AG04450 (cell line): ENCODE measurements around the gene ATG14. TPM values are rescaled to one million over a fixed set of nuclear protein-coding genes. Genes with fewer than 3 reads are reported as not detected.

Experiments used
- CTCF ChIA-PET: fragments of 300-600, 350-600 bp; formaldehyde crosslinking; extraction: SDS; loops from one replicate; lab custom pipeline; 2022; ENCODE audit warnings: antibody characterized with exemption, inconsistent platforms; lab: Charles Lee
- POLR2A ChIA-PET: fragments of 350-600 bp; formaldehyde crosslinking; extraction: SDS; loops from one replicate; lab custom pipeline; 2021; ENCODE audit warnings: antibody characterized with exemption, inconsistent platforms; lab: Yijun Ruan, JAX
- DNase-seq: peaks from one replicate; pipeline ENCODE4 v3.0.0-alpha.2; 2011; ENCODE audit warnings: low read depth, low spot score
- H3K27ac ChIP-seq: one replicate; pipeline ENCODE4 v1.5.1; 2012; ENCODE audit warnings: low read depth, low read length, control low read depth
- H3K27me3 ChIP-seq: one replicate; pipeline ENCODE4 v1.6.0; 2012; ENCODE audit warnings: low read length; ENCODE audit not compliant: control insufficient read depth, insufficient read depth
- H3K4me3 ChIP-seq: 2 replicates; pipeline ENCODE4 v1.5.1; 2011; ENCODE audit warnings: mild to moderate bottlenecking, low read depth, low read length, control low read depth
- H3K9me3 ChIP-seq: 2 replicates; pipeline ENCODE4 v1.5.1; 2012; ENCODE audit warnings: low read length; ENCODE audit not compliant: control insufficient read depth, insufficient read depth
- CTCF ChIP-seq: IDR thresholded peaks from 2 replicates; pipeline ENCODE4 v1.5.1; 2011; ENCODE audit warnings: low read depth, low read length, control low read depth, inconsistent platforms
- polyA plus RNA-seq: library from polyadenylated mRNA; depleted of rRNA; stranded (reverse); fragments of >200 nt; gene quantifications from 2 replicates; pipeline ENCODE4 v1.2.3, GENCODE V29; 2011

Gene ATG14
- polyA plus RNA-seq, 1 experiment: 14.9 TPM

GRCh38 chr14:55454264-55455002 is 42.8 kb upstream of the ATG14 start:
- ChIA-PET POLR2A (no interaction called here), CTCF (interaction anchor here (0.8 to 1.5 kb wide), 2 partner anchors 8 to 1032 kb away, joined by 3 to 22 read pairs; no protein-coding TSS in a partner anchor)
- H3K27ac ChIP-seq: no peak overlapping the region
- no peak for TF ChIP-seq CTCF
- H3K9me3 ChIP-seq: no peaks in the 10 kb centered on the region
- H3K4me3 ChIP-seq: no peak overlapping the region
- H3K27me3 ChIP-seq: no peaks in the 10 kb centered on the region
- peak; percentile 52 for DNase-seq

- no peaks in the 10 kb centered on the region for H3K9me3 ChIP-seq
- CTCF ChIA-PET: no interaction called here
- no peaks in the 10 kb centered on the region for H3K27me3 ChIP-seq
- no peak overlapping the region for H3K27ac ChIP-seq
- POLR2A ChIA-PET: no interaction called here
- DNase-seq: no peak
- no peak for TF ChIP-seq CTCF
- no peak overlapping the region for H3K4me3 ChIP-seq
These were observed 40.3 kb upstream of the ATG14 start for GRCh38 chr14:55451950-55452349.

GRCh38 chr14:55451398-55451797 is 39.8 kb upstream of the ATG14 start:
- Histone ChIP-seq H3K4me3 (no peak overlapping the region), H3K27ac (no peak overlapping the region), H3K9me3 (no peaks in the 10 kb centered on the region), H3K27me3 (no peaks in the 10 kb centered on the region)
- no peak for DNase-seq
- no peak for TF ChIP-seq CTCF
- CTCF ChIA-PET: no interaction called here
- POLR2A ChIA-PET: no interaction called here

GRCh38 chr14:55450987-55451386 is 39.4 kb upstream of the ATG14 start:
- no peaks in the 10 kb centered on the region for H3K9me3 ChIP-seq
- no peak overlapping the region for H3K4me3 ChIP-seq
- ChIA-PET CTCF (interaction anchor here (1.2 kb wide), 1 partner anchor 1036 kb away, joined by 3 read pairs; no protein-coding TSS in a partner anchor), POLR2A (no interaction called here)
- H3K27me3 ChIP-seq: no peaks in the 10 kb centered on the region
- no peak overlapping the region for H3K27ac ChIP-seq
- no peak for DNase-seq
- TF ChIP-seq CTCF: no peak

- CTCF ChIA-PET: interaction anchor here (1.2 kb wide), 1 partner anchor 1036 kb away, joined by 3 read pairs; no protein-coding TSS in a partner anchor
These were observed 38.9 kb upstream of the ATG14 start for GRCh38 chr14:55450539-55450938.

More at GRCh38 chr14:55450539-55450938, 38.9 kb upstream of the ATG14 start:
- Histone ChIP-seq H3K4me3 (no peak overlapping the region), H3K27ac (no peak overlapping the region), H3K9me3 (no peaks in the 10 kb centered on the region), H3K27me3 (no peaks in the 10 kb centered on the region)
- no peak for TF ChIP-seq CTCF
- DNase-seq: no peak
- POLR2A ChIA-PET: no interaction called here
